K562 (cell line): Measurements from ENCODE around the gene DOLPP1. TPM values are rescaled to one million over a fixed set of nuclear protein-coding genes. Genes with fewer than 3 reads are reported as not detected.
A peak's percentile ranks its signal among the peaks of the same experiment; 100 is the strongest.

Experiments used
- ADNP ChIP-seq: fragments of 200-800 bp; sonication (Bioruptor generic); IDR thresholded peaks from 2 replicates; pipeline ENCODE4 v1.6.1; 2016; ENCODE audit warnings: missing genetic modification characterization, missing compliant biosample characterization
- CHD2 ChIP-seq: IDR thresholded peaks from 2 replicates; pipeline ENCODE4 v1.6.1; 2011; ENCODE audit warnings: low read depth, low read length
- ELF1 ChIP-seq: fragments of 200-800 bp; sonication (Bioruptor generic); IDR thresholded peaks from 2 replicates; pipeline ENCODE4 v1.6.1; 2016; ENCODE audit warnings: missing genetic modification characterization, missing compliant biosample characterization
- FIP1L1 ChIP-seq: fragments of 200-400 bp; formaldehyde crosslinking; IDR thresholded peaks from 2 replicates; pipeline ENCODE4 v1.6.1; 2018; ENCODE audit warnings: mild to moderate bottlenecking, low read depth, low read length; ENCODE audit not compliant: poor library complexity, severe bottlenecking
- NFE2L1 ChIP-seq: fragments of 450-650 bp; IDR thresholded peaks from 2 replicates; pipeline ENCODE4 v1.6.1; 2016; ENCODE audit warnings: missing genetic modification characterization, low read depth, mild to moderate bottlenecking, missing compliant biosample characterization, moderate library complexity, borderline replicate concordance
- NR3C1 ChIP-seq: sonication (generic); formaldehyde crosslinking; IDR thresholded peaks from 2 replicates; pipeline ENCODE4 v1.8.1; 2022; ENCODE audit warnings: missing genetic modification reagents
- POLR3G ChIP-seq: IDR thresholded peaks from 2 replicates; pipeline ENCODE4 v1.6.1; 2011; ENCODE audit not compliant: insufficient read length, insufficient replicate concordance; ENCODE audit errors: extremely low read depth
- PURB ChIP-seq: sonication (generic); formaldehyde crosslinking; IDR thresholded peaks from 2 replicates; pipeline ENCODE4 v1.9.0; 2021; ENCODE audit warnings: low read depth, mild to moderate bottlenecking, missing genetic modification reagents
- RCOR1 ChIP-seq, 2 experiments: IDR thresholded peaks; 2 replicates each; pipeline ENCODE4 v1.6.1; 2012; ENCODE audit warnings: low read depth in 2 of 2, low read length in 2 of 2, borderline replicate concordance in 1 of 2, improper control_type of control experiment in 1 of 2
- SLC30A9 ChIP-seq: fragments of 250-450 bp; sonication (Bioruptor Pico); IDR thresholded peaks from 2 replicates; pipeline ENCODE4 v1.8.0; 2022; ENCODE audit warnings: mild to moderate bottlenecking, moderate library complexity
- SRSF3 ChIP-seq: fragments of 200-400 bp; formaldehyde crosslinking; IDR thresholded peaks from 2 replicates; pipeline ENCODE4 v1.6.1; 2016; ENCODE audit warnings: mild to moderate bottlenecking, low read length, moderate library complexity; ENCODE audit not compliant: insufficient read depth
- STAG1 ChIP-seq: sonication (generic); formaldehyde crosslinking; IDR thresholded peaks from 2 replicates; pipeline ENCODE4 v1.5.0; 2020; ENCODE audit warnings: missing genetic modification reagents, borderline replicate concordance
- ZBTB2 ChIP-seq: fragments of 450-650 bp; IDR thresholded peaks from 2 replicates; pipeline ENCODE4 v1.6.1; 2016; ENCODE audit warnings: antibody characterized with exemption
- ZNF175 ChIP-seq: fragments of 200-800 bp; sonication (Bioruptor generic); IDR thresholded peaks from 2 replicates; pipeline ENCODE4 v1.6.1; 2016; ENCODE audit warnings: low read depth, mild to moderate bottlenecking, missing genetic modification characterization, missing compliant biosample characterization
- ZNF197 ChIP-seq: fragments of 200-800 bp; sonication (Bioruptor generic); IDR thresholded peaks from 2 replicates; pipeline ENCODE4 v1.6.1; 2016; ENCODE audit warnings: low read depth, missing genetic modification characterization, missing compliant biosample characterization
- ZNF23 ChIP-seq: fragments of 250-450 bp; sonication (Bioruptor Pico); IDR thresholded peaks from 2 replicates; pipeline ENCODE4 v1.4.0; 2020; ENCODE audit warnings: mild to moderate bottlenecking
- ZNF707 ChIP-seq: fragments of 250-450 bp; sonication (Bioruptor Pico); conservative IDR thresholded peaks from 2 replicates; pipeline ENCODE4 v1.8.0; 2022; ENCODE audit warnings: inconsistent platforms, mild to moderate bottlenecking, moderate library complexity
- ZNF785 ChIP-seq: fragments of 250-450 bp; sonication (Bioruptor Pico); IDR thresholded peaks from 2 replicates; pipeline ENCODE4 v1.4.0; 2020; ENCODE audit warnings: mild to moderate bottlenecking
- polyA plus RNA-seq, 8 experiments: library from polyadenylated mRNA; depleted of rRNA in 4 of 8; stranded (reverse) in 5 of 8; unstranded in 3 of 8; fragments of >200 nt; fragmentation: Nextera tagmentation in 2 of 8; fragmentation: Illumina TruSeq in 1 of 8; extraction: Ambion mirVana in 2 of 8; extraction: Trizol in 1 of 8; gene quantifications; 2 replicates each; pipeline versions ENCODE4 v1.2.1 to v1.2.3, GENCODE V29; 2011 to 2014; ENCODE audit warnings: inconsistent platforms in 1 of 8, missing spikeins in 1 of 8
- total RNA-seq, 7 experiments: library from RNA; depleted of rRNA in 6 of 7; stranded (reverse); fragments of >200 nt in 6 of 7; fragmentation: Illumina TruSeq in 2 of 7; extraction: Trizol in 2 of 7; gene quantifications; 2 replicates each; pipeline versions ENCODE4 v1.2.1 to v1.2.3, GENCODE V29; 2011 to 2021; ENCODE audit warnings: low replicate concordance in 1 of 7

The DOLPP1 gene
- total and polyA plus RNA-seq, 9 of the 15 experiments (the other 6 are each of a cell fraction or from before 2014, with no cell fraction given) = 3.0 to 39.8 (median 30.5) TPM

- TF ChIP-seq ADNP (tag) = no peak
- peak in 1 of 2 experiments; percentile 69; a peak in 1 of 4 replicates for TF ChIP-seq RCOR1 (IDR thresholded peaks at IDR 0.05; ENCODE audit: borderline replicate concordance in 1 of 2, low read depth in 2 of 2, low read length in 2 of 2)
- TF ChIP-seq ELF1 (tag) = no peak
- TF ChIP-seq POLR3G = no peak
- TF ChIP-seq STAG1 (CRISPR knock-in tag) = no peak
- TF ChIP-seq ZNF197 (CRISPR knock-in tag) = no peak
- no peak for TF ChIP-seq PURB (CRISPR knock-in tag)
- no peak for TF ChIP-seq ZBTB2
- TF ChIP-seq NR3C1 (CRISPR knock-in tag) = no peak
- no peak for TF ChIP-seq ZNF23 (CRISPR knock-in tag)
- no peak for TF ChIP-seq NFE2L1 (tag)
- TF ChIP-seq SRSF3 = no peak
- no peak for TF ChIP-seq ZNF175
- TF ChIP-seq CHD2 = peak; percentile 43; the same call in 1 of the 2 replicates
- no peak for TF ChIP-seq ZNF707
- TF ChIP-seq FIP1L1 = no peak
- TF ChIP-seq ZNF785 (CRISPR knock-in tag) = no peak
- no peak for TF ChIP-seq SLC30A9
These were observed 59.1 kb downstream of the DOLPP1 start (continued) for GRCh38 chr9:129139993-129140396.
